Breast epithelium (tissue), 3 donors: ENCODE data around the gene GSTM2.

Source experiments
- CTCF ChIP-seq, 3 donors: fragments of 450-650 bp; IDR thresholded peaks; one replicate each; pipeline ENCODE4 v1.5.1; 2016 to 2017; ENCODE audit warnings: antibody characterized with exemption in 3 of 3, mild to moderate bottlenecking in 3 of 3, moderate library complexity in 3 of 3
- POLR2AphosphoS5 ChIP-seq, 3 donors: sonication (generic); formaldehyde crosslinking; IDR thresholded peaks; one replicate each; pipeline ENCODE4 v1.6.1; 2017; ENCODE audit warnings: antibody characterized with exemption in 3 of 3

- TF ChIP-seq CTCF (IDR thresholded peaks at IDR 0.05) (no peak), POLR2AphosphoS5 (IDR thresholded peaks at IDR 0.05) (no peak)
Measured at GRCh38 chr1:109687641-109688499, 20.0 kb downstream of the GSTM2 start, which contains the start of gene GSTM1.
